Muscle layer of duodenum (tissue), 2 donors: ENCODE measurements around the gene EPHA6.
"Not testable (repeated sequence)": the region's sequence is repeated elsewhere in the genome, so short reads cannot be mapped to it uniquely, and the experiment has no call there.

Experiments used
- H3K27ac ChIP-seq: one replicate; pipeline ENCODE4 v1.7.0; 2013; ENCODE audit warnings: mild to moderate bottlenecking, low read length
- H3K27me3 ChIP-seq: one replicate; pipeline ENCODE4 v1.7.0; 2013; ENCODE audit warnings: low read depth, mild to moderate bottlenecking, control low read depth, low read length
- H3K36me3 ChIP-seq, 2 donors: one replicate each; pipeline ENCODE4 v1.7.0; 2013; ENCODE audit warnings: low read length in 2 of 2, control low read depth in 1 of 2, mild to moderate bottlenecking in 1 of 2; ENCODE audit not compliant: insufficient read depth in 2 of 2, control insufficient read depth in 1 of 2
- H3K4me1 ChIP-seq, 2 donors: one replicate each; pipeline ENCODE4 v1.7.0; 2013; ENCODE audit warnings: low read length in 2 of 2, mild to moderate bottlenecking in 2 of 2, control low read depth in 1 of 2, moderate library complexity in 1 of 2; ENCODE audit not compliant: insufficient read depth in 2 of 2, control insufficient read depth in 1 of 2
- H3K4me3 ChIP-seq, 2 donors: one replicate each; pipeline ENCODE4 v1.7.0; 2013; ENCODE audit warnings: low read length in 2 of 2, low read depth in 1 of 2, mild to moderate bottlenecking in 1 of 2
- H3K9me3 ChIP-seq, 2 donors: one replicate each; pipeline ENCODE4 v1.7.0; 2013; ENCODE audit warnings: low read length in 2 of 2, control low read depth in 1 of 2, mild to moderate bottlenecking in 1 of 2; ENCODE audit not compliant: control insufficient read depth in 1 of 2
- donor health status: healthy.

Gene EPHA6

GRCh38 chr3:97470481-97470880, 656.1 kb downstream of the EPHA6 start:
- no peak overlapping the region for H3K4me3 ChIP-seq
- no peaks in the 10 kb centered on the region for H3K36me3 ChIP-seq
- no peaks in the 10 kb centered on the region for H3K4me1 ChIP-seq
- H3K27ac ChIP-seq, result no peak overlapping the region
- no peaks in the 10 kb centered on the region for H3K9me3 ChIP-seq
- H3K27me3 ChIP-seq, result no peaks in the 10 kb centered on the region

GRCh38 chr3:97479740-97480139, 665.3 kb downstream of the EPHA6 start:
- Histone ChIP-seq H3K36me3 (no peaks in the 10 kb centered on the region), H3K9me3 (peaks cover 0 to 3% of the 10 kb centered on the region in 2 donors), H3K27ac (no peak overlapping the region), H3K4me3 (no peak overlapping the region), H3K4me1 (no peaks in the 10 kb centered on the region), H3K27me3 (no peaks in the 10 kb centered on the region)

- H3K27ac ChIP-seq, H3K4me1 ChIP-seq, H3K4me3 ChIP-seq, H3K36me3 ChIP-seq, H3K27me3 ChIP-seq, H3K9me3 ChIP-seq: not testable (repeated sequence)
These were observed 666.4 kb downstream of the EPHA6 start for GRCh38 chr3:97480696-97481289.

GRCh38 chr3:97481416-97481815, 667.0 kb downstream of the EPHA6 start:
- Histone ChIP-seq H3K4me1 (no peaks in the 10 kb centered on the region), H3K4me3 (no peak overlapping the region), H3K9me3 (peaks cover 0 to 3% of the 10 kb centered on the region in 2 donors), H3K27ac (no peak overlapping the region), H3K36me3 (no peaks in the 10 kb centered on the region), H3K27me3 (no peaks in the 10 kb centered on the region)

- Histone ChIP-seq H3K27me3 (no peaks in the 10 kb centered on the region), H3K4me1 (no peaks in the 10 kb centered on the region), H3K4me3 (no peak overlapping the region), H3K36me3 (no peaks in the 10 kb centered on the region), H3K27ac (no peak overlapping the region), H3K9me3 (peaks cover 0 to 3% of the 10 kb centered on the region in 2 donors)
These were observed 670.8 kb downstream of the EPHA6 start for GRCh38 chr3:97485206-97485605.

- Histone ChIP-seq H3K4me3 (no peak overlapping the region), H3K27ac (no peak overlapping the region), H3K27me3 (no peaks in the 10 kb centered on the region), H3K9me3 (peaks cover 0 to 3% of the 10 kb centered on the region in 2 donors), H3K36me3 (no peaks in the 10 kb centered on the region), H3K4me1 (no peaks in the 10 kb centered on the region)
These were observed 673.2 kb downstream of the EPHA6 start for GRCh38 chr3:97487587-97487986.

GRCh38 chr3:97488741-97489140, 674.3 kb downstream of the EPHA6 start:
- no peak overlapping the region for H3K27ac ChIP-seq
- no peaks in the 10 kb centered on the region for H3K36me3 ChIP-seq
- no peaks in the 10 kb centered on the region for H3K27me3 ChIP-seq
- no peaks in the 10 kb centered on the region for H3K4me1 ChIP-seq
- H3K9me3 ChIP-seq, result no peaks in the 10 kb centered on the region
- no peak overlapping the region for H3K4me3 ChIP-seq

- no peaks in the 10 kb centered on the region for H3K36me3 ChIP-seq
- no peaks in the 10 kb centered on the region for H3K4me1 ChIP-seq
- no peak overlapping the region for H3K27ac ChIP-seq
- no peaks in the 10 kb centered on the region for H3K27me3 ChIP-seq
- no peaks in the 10 kb centered on the region for H3K9me3 ChIP-seq
- no peak overlapping the region for H3K4me3 ChIP-seq
These were observed 681.5 kb downstream of the EPHA6 start for GRCh38 chr3:97495896-97496295.

GRCh38 chr3:97497138-97497537, 682.7 kb downstream of the EPHA6 start:
- Histone ChIP-seq H3K4me1 (no peaks in the 10 kb centered on the region), H3K36me3 (no peaks in the 10 kb centered on the region), H3K27ac (no peak overlapping the region), H3K27me3 (no peaks in the 10 kb centered on the region), H3K4me3 (no peak overlapping the region), H3K9me3 (no peaks in the 10 kb centered on the region)

GRCh38 chr3:97504463-97504862, 690.1 kb downstream of the EPHA6 start:
- Histone ChIP-seq H3K4me3 (no peak overlapping the region), H3K4me1 (no peaks in the 10 kb centered on the region), H3K27ac (no peak overlapping the region), H3K36me3 (no peaks in the 10 kb centered on the region), H3K27me3 (no peaks in the 10 kb centered on the region), H3K9me3 (peaks cover 4 to 6% of the 10 kb centered on the region in 2 donors)

GRCh38 chr3:97510795-97511194, 696.4 kb downstream of the EPHA6 start:
- H3K9me3 ChIP-seq, result no peaks in the 10 kb centered on the region
- no peaks in the 10 kb centered on the region for H3K27me3 ChIP-seq
- H3K4me3 ChIP-seq, result no peak overlapping the region
- no peaks in the 10 kb centered on the region for H3K4me1 ChIP-seq
- H3K27ac ChIP-seq, result no peak overlapping the region
- no peaks in the 10 kb centered on the region for H3K36me3 ChIP-seq

- Histone ChIP-seq H3K27me3 (no peaks in the 10 kb centered on the region), H3K36me3 (no peaks in the 10 kb centered on the region), H3K9me3 (no peaks in the 10 kb centered on the region), H3K27ac (no peak overlapping the region), H3K4me3 (no peak overlapping the region), H3K4me1 (no peaks in the 10 kb centered on the region)
These were observed 700.7 kb downstream of the EPHA6 start for GRCh38 chr3:97515076-97515475.
